ENCODE results near the gene UBE2G1. TPM values are rescaled to one million over a fixed set of nuclear protein-coding genes. Genes with fewer than 3 reads are reported as not detected.

Gene UBE2G1
- total RNA-seq, 1 experiment from 2014 or later = 56.8 TPM

DNA sequence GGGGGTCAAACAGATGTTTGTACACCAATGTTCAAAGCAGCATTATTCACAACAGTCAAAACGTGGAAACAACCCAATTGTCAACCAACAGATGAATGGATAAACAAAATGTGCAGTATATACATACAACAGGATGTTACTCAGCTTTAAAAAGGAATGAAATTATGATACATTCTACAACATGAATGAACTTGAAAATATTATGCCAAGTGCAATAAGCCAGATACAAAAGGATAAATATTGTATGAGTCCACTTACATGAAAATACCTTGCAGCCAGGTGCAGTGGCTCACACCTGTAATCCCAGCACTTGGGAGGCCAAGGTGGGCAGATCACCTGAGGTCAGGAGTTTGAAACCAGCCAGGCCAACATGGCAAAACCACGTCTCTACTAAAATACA, 39.9 kb downstream of the UBE2G1 start:
- Mint-ChIP-seq H3K36me3 (ENCODE audit: insufficient read depth, unreplicated experiment) (no peaks in the 10 kb centered on the region), H3K9me3 (ENCODE audit: unreplicated experiment) (no peaks in the 10 kb centered on the region), H3K4me1 (ENCODE audit: low read depth, unreplicated experiment) (peaks cover 7% of the 10 kb centered on the region), H3K27me3 (ENCODE audit: insufficient read depth, unreplicated experiment) (no peaks in the 10 kb centered on the region), H3K4me3 (ENCODE audit: unreplicated experiment) (no peak overlapping the region), H3K27ac (ENCODE audit: unreplicated experiment) (no peak overlapping the region)
- ChIA-PET CTCF (no interaction called here), POLR2A (no interaction called here)
- DNase-seq = no peak
- TF ChIP-seq, protein P1, sequence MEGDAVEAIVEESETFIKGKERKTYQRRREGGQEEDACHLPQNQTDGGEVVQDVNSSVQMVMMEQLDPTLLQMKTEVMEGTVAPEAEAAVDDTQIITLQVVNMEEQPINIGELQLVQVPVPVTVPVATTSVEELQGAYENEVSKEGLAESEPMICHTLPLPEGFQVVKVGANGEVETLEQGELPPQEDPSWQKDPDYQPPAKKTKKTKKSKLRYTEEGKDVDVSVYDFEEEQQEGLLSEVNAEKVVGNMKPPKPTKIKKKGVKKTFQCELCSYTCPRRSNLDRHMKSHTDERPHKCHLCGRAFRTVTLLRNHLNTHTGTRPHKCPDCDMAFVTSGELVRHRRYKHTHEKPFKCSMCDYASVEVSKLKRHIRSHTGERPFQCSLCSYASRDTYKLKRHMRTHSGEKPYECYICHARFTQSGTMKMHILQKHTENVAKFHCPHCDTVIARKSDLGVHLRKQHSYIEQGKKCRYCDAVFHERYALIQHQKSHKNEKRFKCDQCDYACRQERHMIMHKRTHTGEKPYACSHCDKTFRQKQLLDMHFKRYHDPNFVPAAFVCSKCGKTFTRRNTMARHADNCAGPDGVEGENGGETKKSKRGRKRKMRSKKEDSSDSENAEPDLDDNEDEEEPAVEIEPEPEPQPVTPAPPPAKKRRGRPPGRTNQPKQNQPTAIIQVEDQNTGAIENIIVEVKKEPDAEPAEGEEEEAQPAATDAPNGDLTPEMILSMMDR (IDR thresholded peaks at IDR 0.05; ENCODE audit: insufficient read depth in 1 of 2, low read depth in 1 of 2, low read length in 1 of 2, severe bottlenecking in 1 of 2, unreplicated experiment in 1 of 2) = no peak
- H3K27me3 ChIP-seq (replicated peaks; ENCODE audit: control insufficient read depth, insufficient read depth, low read length) = no peaks in the 10 kb centered on the region
- intact Hi-C loops (cut with micrococcal nuclease; ENCODE audit: unreplicated experiment) = no loop called here
- H3K9me3 ChIP-seq = no peaks in the 10 kb centered on the region
- no TSS peak for BruUV-seq (replicated peaks)
- no peak overlapping the region for H3K4me3 ChIP-seq (ENCODE audit: low read depth, low read length)
- no peaks in the 10 kb centered on the region for H3K4me1 ChIP-seq
- H3K36me3 ChIP-seq (ENCODE audit: control insufficient read depth, insufficient read depth, low read length) = no peaks in the 10 kb centered on the region

DNA sequence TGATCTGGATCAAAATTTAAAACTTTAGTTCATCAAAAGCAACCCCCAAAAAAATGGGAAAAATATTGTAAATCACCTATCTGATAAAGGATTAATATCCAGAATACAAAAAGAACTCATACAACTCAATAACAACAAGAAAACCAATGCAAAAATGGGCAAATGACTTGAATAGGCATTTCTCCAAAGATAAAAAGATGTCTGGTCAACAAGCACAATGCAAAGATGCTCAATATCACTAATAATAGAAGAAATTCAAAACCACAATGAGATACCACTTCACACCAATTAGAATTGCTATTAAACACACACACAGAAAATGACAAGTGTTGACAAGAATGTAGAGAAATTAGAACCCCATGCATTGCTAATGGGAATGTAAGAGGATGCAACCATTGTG, 40.4 kb downstream of the UBE2G1 start:
- ChIA-PET CTCF (no interaction called here), POLR2A (no interaction called here)
- H3K36me3 ChIP-seq (ENCODE audit: control insufficient read depth, insufficient read depth, low read length) = no peaks in the 10 kb centered on the region
- BruUV-seq (replicated peaks) = no TSS peak
- H3K27me3 Mint-ChIP-seq (ENCODE audit: insufficient read depth, unreplicated experiment) = no peaks in the 10 kb centered on the region
- H3K9me3 Mint-ChIP-seq (ENCODE audit: unreplicated experiment) = no peaks in the 10 kb centered on the region
- peaks cover 7% of the 10 kb centered on the region for H3K4me1 Mint-ChIP-seq (ENCODE audit: low read depth, unreplicated experiment)
- no peaks in the 10 kb centered on the region for H3K27me3 ChIP-seq (replicated peaks; ENCODE audit: control insufficient read depth, insufficient read depth, low read length)
- H3K4me1 ChIP-seq = no peaks in the 10 kb centered on the region
- H3K4me3 ChIP-seq (ENCODE audit: low read depth, low read length) = no peak overlapping the region
- H3K4me3 Mint-ChIP-seq (ENCODE audit: unreplicated experiment) = no peak overlapping the region
- no peak for DNase-seq
- no peaks in the 10 kb centered on the region for H3K36me3 Mint-ChIP-seq (ENCODE audit: insufficient read depth, unreplicated experiment)
- H3K9me3 ChIP-seq = no peaks in the 10 kb centered on the region
- H3K27ac Mint-ChIP-seq (ENCODE audit: unreplicated experiment) = no peak overlapping the region
- intact Hi-C loops (cut with micrococcal nuclease; ENCODE audit: unreplicated experiment) = no loop called here
- TF ChIP-seq, protein P1 (IDR thresholded peaks at IDR 0.05; ENCODE audit: insufficient read depth in 1 of 2, low read depth in 1 of 2, low read length in 1 of 2, severe bottlenecking in 1 of 2, unreplicated experiment in 1 of 2) = no peak

DNA sequence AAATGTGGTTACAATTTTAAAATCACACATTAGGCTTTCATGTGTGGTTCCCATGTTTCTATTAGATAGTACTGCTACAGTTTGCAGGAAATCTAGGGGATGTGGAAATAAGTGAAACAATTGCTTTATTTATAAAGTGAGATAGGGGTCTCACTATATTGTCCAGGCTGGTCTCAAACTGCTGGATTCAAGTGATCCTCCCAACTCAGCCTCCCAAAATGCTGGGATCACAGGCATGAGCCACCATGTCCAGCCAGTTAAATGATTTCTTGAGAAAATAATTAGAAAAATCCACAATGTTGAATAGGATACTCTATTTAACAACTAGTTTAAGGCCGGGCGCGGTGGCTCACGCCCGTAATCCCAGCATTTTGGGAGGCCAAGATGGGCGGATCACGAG, 42.0 kb downstream of the UBE2G1 start:
- DNase-seq = no peak
- H3K4me3 Mint-ChIP-seq (ENCODE audit: unreplicated experiment) = no peak overlapping the region
- no peaks in the 10 kb centered on the region for H3K36me3 Mint-ChIP-seq (ENCODE audit: insufficient read depth, unreplicated experiment)
- Histone ChIP-seq H3K4me3 (ENCODE audit: low read depth, low read length) (no peak overlapping the region), H3K9me3 (no peaks in the 10 kb centered on the region), H3K4me1 (no peaks in the 10 kb centered on the region), H3K27me3 (replicated peaks; ENCODE audit: control insufficient read depth, insufficient read depth, low read length) (no peaks in the 10 kb centered on the region), H3K36me3 (ENCODE audit: control insufficient read depth, insufficient read depth, low read length) (no peaks in the 10 kb centered on the region)
- POLR2A ChIA-PET = no interaction called here
- TF ChIP-seq, protein P1 (IDR thresholded peaks at IDR 0.05; ENCODE audit: insufficient read depth in 1 of 2, low read depth in 1 of 2, low read length in 1 of 2, severe bottlenecking in 1 of 2, unreplicated experiment in 1 of 2) = no peak
- H3K9me3 Mint-ChIP-seq (ENCODE audit: unreplicated experiment) = no peaks in the 10 kb centered on the region
- H3K4me1 Mint-ChIP-seq (ENCODE audit: low read depth, unreplicated experiment) = peaks cover 7% of the 10 kb centered on the region
- no peaks in the 10 kb centered on the region for H3K27me3 Mint-ChIP-seq (ENCODE audit: insufficient read depth, unreplicated experiment)
- intact Hi-C loops (cut with micrococcal nuclease; ENCODE audit: unreplicated experiment) = no loop called here
- no peak overlapping the region for H3K27ac Mint-ChIP-seq (ENCODE audit: unreplicated experiment)
- BruUV-seq (replicated peaks) = no TSS peak
- CTCF ChIA-PET = no interaction called here

All from Caco-2 (cell line).